HG03469 (cell line): ENCODE data around the gene CPLX4.
"Not testable (repeated sequence)": the region's sequence is repeated elsewhere in the genome, so short reads cannot be mapped to it uniquely, and the experiment has no call there.

Experiments
- ATAC-seq: cut with Tn5 transposase; IDR thresholded peaks from one replicate; pipeline ENCODE4 v1.9.1; 2021; ENCODE audit warnings: mild to moderate bottlenecking, moderate library complexity, moderate number of reproducible peaks; ENCODE audit not compliant: unreplicated experiment

Gene CPLX4

DNA sequence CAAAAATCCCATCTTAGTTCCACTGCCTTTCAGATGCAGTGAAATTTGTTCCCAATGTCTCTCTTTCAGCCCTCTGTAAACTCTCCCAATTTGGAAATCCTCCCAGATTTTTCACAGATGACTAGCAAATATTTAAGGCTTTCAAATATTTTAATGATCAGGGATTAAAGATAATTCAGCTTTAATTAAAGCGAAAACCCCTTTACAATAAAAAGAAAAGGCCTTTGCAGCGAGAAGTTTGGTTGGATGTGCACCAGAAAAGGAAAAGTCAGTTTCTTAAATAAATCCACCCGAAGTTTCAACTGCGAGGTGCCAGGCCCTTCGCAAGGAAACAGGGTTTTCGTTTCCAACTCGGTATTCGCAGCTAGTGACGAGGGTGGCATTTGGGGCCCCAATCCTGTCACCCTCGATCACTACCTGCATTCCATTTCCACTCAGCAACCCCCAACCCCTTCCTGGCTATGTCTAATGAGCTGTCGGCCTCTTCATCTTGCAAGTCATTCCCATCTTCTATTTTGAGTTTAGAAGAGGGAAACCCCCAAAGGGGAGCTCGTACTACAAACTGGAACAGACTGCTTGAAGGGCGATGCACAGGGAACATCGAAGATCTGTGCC, 46.7 kb downstream of the CPLX4 start:
- no peak for ATAC-seq

DNA sequence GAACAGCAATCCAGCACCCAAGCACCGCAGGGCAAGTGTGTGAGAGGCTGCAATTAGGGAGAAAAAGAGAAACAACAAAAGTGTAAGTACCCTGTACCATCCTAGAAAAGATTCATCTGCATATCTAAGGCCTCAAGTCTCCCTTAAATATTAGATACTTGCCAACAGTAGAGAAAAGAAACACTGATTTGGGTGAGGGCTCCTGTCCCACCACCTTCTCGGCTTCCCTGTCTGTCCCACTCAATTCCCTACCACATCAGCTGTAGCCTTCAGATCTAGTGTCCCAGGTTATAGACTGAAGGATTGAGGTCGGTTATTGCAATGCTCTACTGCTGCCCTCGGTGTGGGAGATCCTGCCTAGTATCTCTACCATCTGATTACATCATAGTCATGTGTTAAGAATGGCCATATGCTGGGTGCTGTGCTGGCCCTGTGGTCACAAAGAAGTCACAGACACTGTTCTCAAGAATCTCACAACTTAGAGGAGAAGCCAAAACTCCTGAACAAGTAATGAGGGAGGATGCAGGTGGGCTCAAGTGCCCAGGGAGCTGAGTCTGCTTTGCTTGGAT, 47.7 kb downstream of the CPLX4 start:
- ATAC-seq, result no peak

DNA sequence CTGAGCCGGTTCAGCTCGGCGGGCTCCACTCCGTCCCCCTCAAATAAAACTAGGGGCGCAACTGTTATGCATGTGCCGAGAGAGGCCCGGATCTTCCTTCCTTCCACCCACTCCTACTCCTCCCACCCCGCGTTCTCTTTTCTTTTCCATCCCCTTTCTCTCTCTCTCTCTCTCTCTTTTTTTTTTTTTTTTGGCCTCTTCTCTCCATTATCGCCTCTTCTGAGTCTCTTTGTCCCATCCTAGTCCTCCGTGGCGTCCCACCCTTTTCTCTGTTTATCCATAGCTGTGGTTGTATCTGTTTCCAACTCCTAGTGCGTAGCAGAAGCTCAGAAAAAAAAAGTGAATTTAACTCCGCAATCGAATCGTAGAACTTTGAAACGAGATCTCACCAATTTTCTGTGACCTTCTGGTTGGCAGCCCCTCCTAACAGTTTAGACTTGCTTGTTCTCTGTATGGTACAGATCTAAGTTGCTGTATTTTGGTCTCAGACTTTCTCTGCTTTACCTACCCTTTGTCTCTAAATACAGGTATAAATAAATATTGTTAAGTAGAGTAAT, 48.8 kb downstream of the CPLX4 start:
- no peak for ATAC-seq

DNA sequence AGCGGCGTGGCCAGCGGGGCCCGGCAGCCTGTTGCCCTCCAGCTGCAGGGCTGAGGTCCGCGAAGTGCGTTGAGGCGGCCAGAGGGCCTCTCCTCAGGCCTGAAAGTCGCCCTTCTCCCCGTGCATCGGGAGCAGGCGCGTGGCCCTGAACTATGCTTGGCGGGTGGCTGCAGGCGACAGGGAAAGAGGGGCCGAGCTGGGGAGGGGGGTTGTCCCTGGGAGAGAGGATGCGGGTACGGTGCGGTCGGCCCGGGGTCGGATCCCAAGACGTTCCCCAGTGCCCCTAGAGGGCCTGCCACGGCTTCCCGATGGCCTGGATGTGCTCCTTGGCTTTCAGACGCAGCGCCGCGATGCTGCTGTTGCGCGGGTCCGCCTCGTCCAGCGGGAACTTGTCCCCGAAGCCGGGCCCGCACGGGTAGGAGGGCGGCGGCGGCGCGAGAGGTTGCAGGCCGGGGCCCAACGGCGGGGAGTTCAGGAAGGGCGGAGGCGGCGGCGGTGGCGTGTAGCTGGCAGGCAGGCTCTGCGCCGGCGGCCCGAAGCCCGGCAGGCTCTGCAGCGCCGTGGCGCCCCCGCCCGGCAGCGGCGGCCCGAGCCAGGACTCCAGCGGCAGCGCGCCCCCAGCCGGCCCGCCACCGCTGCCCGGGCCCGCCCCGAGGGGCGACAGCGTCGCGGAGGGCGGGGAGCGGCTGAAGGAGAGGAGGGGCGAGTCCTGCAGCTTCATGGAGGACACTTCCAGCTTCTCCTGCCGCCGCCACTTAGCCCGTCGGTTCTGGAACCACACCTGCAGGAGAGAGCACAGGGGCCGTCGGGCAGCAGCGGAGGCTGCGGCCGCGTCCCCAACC, 49.5 kb downstream of the CPLX4 start:
- no peak for ATAC-seq

DNA sequence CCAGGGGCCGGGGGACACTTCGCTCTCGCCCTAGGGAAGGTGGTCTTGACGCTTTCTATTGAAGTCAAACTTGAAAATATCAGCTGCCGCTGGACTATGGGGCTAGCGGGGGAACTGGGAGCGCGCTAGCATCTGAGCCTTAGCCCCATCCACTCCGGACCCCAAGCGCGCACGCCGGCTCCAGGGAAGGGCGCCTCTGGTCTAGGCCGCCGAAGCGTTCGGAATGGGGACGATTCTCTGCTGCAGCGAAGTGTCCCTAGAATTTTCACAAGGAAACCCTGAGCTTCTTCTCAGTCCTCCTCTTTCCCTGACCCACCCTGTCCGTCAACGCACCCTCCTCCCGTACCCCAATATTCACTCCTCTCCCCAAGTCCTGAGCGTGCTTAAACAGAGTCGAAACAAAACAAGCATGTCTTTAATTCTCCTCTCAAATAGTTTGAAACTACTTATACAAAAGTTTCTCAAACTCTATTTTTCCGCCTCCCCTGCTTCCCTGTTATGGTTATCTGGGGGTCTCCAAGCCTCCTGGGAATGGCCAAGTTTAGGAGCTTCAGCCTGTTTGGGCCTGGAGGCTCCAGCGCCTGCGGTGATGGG, 50.2 kb downstream of the CPLX4 start:
- no peak for ATAC-seq

DNA sequence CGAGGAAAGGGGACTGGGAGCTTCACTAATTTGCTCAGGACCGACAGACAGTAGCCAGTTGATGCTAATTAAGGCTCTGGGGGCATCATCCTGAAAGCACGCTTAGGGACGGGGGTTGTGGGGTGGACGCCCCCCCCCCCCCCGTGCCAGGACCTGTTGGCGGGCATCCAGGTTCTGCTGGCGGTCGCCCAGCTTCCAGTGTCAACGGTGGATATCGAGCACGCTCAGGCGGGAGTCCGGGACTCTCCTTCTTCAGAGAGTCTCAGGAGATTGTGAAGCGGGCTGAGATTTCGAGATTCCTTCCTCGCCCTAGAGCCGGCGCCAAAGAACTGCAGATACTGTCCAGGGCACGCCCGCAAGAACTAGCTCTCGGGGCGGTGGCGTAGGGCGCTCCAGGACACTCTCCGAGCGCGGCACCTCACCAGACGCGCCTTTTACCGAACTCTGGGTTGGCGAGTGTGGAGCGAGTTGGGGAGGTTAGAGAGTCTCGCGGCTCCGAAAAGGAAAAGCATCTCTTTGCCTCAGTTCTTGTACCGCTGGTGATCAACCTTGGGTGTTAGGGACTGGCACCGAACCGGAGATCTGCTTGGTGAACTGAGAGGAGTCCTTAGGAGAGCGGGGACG, 50.8 kb downstream of the CPLX4 start:
- ATAC-seq, result no peak

DNA sequence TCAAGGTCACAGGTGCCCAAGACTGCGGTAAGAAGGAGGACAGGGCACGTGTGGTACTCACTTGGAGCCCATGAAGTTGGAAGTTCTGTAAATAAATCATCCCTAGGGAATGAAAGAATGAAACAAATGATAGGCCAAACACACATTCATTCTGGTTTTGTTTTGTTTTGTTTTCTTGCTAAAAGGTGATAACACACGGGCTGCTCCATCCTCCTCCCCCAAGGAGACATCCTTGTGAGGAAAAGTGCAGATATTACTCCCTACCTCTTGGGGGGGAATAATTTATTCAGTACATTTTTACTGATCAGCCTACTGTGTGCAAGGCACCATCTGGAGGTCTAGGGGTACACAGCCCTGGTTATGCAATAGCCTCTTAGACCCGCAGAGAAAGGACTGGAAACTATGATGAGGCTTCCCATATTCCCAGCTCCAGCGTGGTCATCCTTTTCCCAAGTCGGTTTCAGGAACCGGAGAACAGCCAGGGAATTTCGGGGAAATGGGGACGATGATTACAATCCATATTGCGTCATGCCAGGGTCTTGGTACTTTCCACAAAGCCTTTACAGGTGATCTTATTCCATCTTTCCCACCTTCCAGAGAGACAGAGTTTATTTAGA, 51.5 kb downstream of the CPLX4 start:
- ATAC-seq, result no peak

DNA sequence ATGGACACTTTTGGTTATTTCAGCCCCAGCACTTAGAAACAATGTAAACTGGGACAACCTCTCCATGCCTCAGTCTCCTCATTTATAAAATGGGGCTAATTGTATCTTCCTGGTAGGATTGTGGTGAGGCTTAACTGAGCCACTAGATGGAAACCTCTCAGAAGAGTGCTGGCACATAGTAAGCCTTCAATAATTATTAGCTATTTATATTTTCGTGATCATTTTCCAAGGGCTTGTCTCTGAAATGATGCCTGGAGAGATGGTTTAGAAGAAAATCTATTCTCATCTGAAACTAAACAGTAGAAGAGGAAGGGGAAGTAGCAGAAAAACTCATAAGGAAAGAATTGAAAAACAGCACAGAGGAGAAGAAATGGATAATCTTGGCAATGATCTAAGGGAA, 52.0 kb downstream of the CPLX4 start:
- ATAC-seq, result no peak

DNA sequence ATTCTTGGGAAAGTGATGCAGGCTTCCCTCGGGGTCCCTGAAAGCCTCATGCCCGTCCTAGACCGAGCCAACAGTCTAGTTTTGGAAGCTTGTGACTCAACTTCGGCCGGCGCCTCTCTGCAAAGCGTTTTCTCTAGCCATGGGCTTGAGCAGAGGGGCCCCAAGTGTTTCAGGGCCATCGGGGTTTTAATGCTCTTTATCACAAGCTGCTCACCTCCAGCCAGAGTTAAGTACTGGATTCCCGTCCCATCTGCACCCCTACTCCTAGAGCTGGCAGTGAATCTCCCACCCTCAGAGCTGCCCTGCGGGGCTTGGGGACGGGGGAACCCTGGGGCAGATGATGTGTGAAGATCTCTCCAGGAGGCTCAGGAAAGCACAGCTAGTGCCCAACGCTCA, 52.5 kb downstream of the CPLX4 start:
- no peak for ATAC-seq

DNA sequence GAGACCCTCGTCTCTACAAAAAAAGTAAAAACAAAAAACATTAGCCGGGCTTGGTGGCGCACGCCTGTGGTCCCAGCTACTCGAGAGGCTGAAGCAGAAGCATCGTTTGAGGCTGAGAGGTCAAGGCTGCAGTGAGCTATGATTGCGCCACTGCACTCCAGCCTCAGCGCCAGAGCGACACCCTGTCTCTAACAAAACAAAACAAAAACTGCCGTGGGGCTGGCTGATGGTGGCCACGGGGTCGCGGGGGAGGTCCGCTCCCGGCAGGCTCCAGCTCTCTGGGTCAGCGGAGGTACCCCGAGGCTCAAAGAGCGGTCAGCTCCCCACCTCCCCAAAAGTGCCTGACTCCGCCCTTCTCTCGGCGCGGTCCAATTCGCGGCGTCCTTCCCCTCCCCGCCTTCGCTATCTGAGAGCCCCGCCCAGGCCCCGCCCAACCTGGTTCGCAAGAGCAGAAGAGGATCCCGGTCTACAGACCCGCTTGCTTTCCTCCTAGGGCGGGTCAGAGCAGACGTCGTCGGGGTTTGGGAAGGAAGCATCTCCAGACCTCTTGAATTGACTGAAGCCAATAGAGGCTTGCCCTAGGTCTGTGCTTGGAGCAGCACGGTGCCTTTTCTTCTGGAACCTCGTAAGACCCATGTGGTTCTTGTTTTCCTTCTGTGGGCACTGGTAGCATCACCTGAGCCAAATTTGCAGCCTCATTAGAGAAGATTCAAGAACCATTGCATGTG, 53.0 kb downstream of the CPLX4 start:
- no peak for ATAC-seq

DNA sequence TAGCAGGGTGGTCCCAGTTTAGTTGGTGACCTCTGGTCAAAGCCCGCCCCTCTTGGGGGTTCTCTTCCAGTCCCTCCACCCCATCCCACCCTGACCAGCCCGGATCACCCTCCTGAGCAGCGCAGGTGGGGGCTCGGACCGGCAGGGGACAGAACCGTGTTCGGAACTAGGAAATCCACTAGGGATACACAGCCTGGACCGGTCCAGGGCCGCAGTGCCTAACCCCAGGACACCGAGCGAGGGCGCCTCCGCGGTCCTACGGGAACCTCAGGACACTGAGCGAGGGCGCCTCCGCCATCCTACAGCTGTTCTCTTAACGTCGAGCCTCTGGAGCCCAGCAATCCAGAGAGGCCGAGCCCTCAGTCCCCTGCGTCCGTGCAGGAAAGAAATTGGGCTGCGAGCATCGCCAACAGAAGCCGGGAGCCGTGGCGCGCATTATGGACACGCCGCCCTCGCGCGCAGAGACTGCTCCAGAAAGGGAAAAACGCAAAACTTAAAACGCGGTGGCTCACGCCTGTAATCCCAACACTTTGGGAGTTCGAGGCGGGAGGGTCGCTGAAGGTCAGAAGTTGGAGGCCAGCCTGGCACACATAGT, 53.7 kb downstream of the CPLX4 start:
- ATAC-seq, result no peak

DNA sequence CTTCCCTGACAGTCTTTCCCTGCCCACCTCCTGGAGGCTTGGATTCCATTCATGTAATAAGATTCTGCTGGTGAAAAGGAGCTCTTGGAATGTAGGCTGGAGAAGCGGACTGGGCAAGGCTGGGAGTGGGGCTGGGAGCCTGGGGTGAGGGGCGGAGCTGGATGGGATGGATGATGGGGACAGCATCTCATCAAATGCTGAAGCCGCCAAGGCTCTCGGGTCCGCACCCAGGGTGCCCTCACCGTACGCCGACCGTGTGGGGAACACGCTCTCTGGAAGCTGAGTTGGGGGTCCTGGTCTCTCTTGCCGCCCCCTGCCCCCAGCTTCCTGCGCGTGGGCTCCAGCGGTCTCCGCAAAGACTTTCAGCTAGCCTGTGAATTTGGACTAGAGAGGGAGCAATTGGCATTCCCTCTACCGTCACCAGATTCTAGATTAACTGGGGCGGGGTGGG, 54.3 kb downstream of the CPLX4 start:
- ATAC-seq, result no peak

DNA sequence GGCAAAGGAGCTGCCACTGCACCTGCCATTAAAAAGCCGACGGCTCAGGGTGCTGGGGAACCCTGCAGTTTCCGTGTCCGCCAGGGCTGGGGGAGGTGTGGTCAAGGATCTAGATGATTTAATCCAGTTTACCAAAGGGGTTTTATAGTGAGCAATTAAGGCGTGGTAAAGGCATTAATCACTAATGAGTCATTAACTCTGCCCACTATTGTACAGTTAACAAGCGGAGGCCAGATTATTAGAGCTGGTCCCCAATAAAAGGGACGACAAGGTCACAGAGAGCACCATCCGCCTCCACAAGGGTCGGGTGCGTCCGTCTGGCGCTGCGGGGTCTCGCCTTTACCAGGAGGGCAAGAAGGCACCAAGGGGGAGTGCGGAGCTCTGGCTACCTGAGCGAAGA, 54.8 kb downstream of the CPLX4 start:
- ATAC-seq, result no peak

DNA sequence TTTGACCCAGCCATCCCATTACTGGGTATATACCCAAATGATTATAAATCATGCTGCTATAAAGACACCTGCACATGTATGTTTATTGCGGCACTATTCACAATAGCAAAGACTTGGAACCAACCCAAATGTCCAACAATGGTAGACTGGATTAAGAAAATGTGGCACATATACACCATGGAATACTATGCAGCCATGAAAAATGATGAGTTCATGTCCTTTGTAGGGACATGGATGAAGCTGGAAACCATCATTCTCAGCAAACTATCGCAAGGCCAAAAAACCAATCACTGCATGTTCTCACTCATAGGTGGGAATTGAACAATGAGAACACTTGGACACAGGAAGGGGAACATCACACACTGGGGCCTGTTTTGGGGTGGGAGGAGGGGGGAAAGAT, 56.2 kb downstream of the CPLX4 start:
- ATAC-seq, result not testable (repeated sequence)

DNA sequence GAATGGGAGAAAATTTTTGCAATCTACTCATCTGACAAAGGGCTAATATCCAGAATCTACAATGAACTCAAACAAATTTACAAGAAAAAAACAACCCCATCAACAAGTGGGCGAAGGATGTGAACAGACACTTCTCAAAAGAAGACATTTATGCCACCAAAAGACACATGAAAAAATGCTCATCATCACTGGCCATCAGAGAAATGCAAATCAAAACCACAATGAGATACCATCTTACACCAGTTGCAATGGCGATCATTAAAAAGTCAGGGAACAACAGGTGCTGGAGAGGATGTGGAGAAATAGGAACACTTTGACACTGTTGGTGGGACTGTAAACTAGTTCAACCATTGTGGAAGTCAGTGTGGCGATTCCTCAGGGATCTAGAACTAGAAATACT, 56.6 kb downstream of the CPLX4 start:
- not testable (repeated sequence) for ATAC-seq

DNA sequence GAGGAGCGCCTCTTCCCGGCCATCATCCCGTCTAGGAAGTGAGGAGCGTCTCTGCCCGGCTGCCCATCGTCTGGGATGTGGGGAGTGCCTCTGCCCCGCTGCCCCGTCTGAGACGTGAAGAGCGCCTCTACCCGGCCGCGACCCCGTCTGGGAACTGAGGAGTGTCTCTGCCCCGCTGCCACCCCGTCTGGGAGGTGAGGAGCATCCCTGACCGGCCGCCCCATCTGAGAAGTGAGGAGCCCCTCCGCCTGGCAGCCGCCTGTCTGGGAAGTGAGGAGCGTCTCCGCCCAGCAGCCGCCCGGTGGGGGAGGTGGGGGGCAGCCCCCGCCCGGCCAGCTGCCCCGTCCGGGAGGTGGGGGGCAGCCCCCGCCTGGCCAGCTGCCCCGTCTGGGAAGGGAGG, 63.0 kb downstream of the CPLX4 start:
- ATAC-seq, result not testable (repeated sequence)

DNA sequence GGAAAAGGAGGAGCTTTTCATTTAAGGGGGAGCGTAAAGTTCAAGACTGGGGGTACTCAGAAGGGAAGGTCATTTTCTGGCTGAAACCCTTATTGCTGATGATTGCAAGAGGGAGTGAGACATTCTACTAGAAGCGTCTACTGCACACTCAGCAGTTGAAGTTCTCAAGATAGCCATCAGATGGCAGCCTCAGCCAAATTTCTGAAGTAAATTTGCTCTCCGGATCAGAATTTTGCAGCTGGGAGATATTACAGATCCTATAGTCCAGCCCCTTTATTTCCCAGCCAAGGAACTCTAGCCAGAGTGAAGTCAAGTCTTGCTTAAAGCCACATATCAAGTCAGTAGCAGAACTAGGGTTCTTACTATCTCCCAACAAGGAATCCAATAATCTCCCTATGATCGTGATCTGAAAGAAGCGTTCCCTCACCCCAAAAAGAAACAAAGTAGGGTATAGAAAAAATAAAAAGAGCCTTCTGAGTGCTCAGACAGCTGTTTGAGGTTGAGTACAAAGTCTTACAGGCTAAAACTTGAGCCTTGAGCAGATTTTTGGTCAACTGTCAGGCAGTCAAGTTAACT, 69.2 kb downstream of the CPLX4 start:
- ATAC-seq, result no peak

DNA sequence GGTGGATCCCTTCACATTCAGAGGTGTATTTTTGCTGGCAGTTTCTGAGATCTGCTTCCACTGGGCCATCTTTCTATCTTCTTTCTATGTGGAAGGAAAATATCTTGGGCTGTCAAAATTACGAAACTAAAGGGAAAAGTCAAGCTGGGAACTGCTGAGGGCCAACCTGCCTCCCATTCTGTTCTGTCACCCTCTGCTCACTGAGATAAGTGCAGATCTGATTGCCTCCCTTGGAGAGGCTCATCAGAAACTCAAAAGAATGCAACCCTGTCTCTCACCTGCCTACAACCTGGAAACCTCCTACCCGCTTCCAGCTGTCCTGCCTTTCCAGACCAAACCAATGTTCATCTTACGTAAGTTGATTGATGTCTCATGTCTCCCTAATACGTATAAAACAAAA, 71.7 kb downstream of the CPLX4 start:
- no peak for ATAC-seq
